ENCODE results near the gene TMEM163. TPM values are rescaled to one million over a fixed set of nuclear protein-coding genes. Genes with fewer than 3 reads are reported as not detected.

The TMEM163 gene
- polyA plus RNA-seq, 1 experiment = not detected

GRCh38 chr2:134465228-134466105 lies 253.3 kb downstream of the TMEM163 start:
- H3K4me3 ChIP-seq (ENCODE audit: low read depth, low read length) = no peak overlapping the region
- peaks cover 9% of the 10 kb centered on the region for H3K27me3 ChIP-seq (ENCODE audit: control insufficient read depth, insufficient read depth, low read length)
- no peak overlapping the region for H3K27ac ChIP-seq (ENCODE audit: low read depth, low read length)
- ChIA-PET CTCF (interaction anchor here (2.9 kb wide), 1 partner anchor 14 kb away, joined by 10 read pairs; no protein-coding TSS in a partner anchor), POLR2A (no interaction called here)
- H3K9me3 ChIP-seq (ENCODE audit: control insufficient read depth, insufficient read depth, low read length) = no peaks in the 10 kb centered on the region; the same call in 1 of the 2 replicates
- DNase-seq (ENCODE audit: low read depth, low spot score) = no peak
- TF ChIP-seq CTCF (IDR thresholded peaks at IDR 0.05; ENCODE audit: low read depth, low read length) = no peak

- Histone ChIP-seq H3K27ac (ENCODE audit: low read depth, low read length) (no peak overlapping the region), H3K9me3 (ENCODE audit: control insufficient read depth, insufficient read depth, low read length) (no peaks in the 10 kb centered on the region), H3K4me3 (ENCODE audit: low read depth, low read length) (no peak overlapping the region), H3K27me3 (ENCODE audit: control insufficient read depth, insufficient read depth, low read length) (peaks cover 9% of the 10 kb centered on the region)
- no peak for DNase-seq (ENCODE audit: low read depth, low spot score)
- ChIA-PET CTCF (interaction anchor here (2.9 kb wide), 1 partner anchor 13 kb away, joined by 10 read pairs; no protein-coding TSS in a partner anchor), POLR2A (no interaction called here)
- no peak for TF ChIP-seq CTCF (IDR thresholded peaks at IDR 0.05; ENCODE audit: low read depth, low read length)
Measured at GRCh38 chr2:134463699-134464022, 255.1 kb downstream of the TMEM163 start.

- Histone ChIP-seq H3K27me3 (ENCODE audit: control insufficient read depth, insufficient read depth, low read length) (peaks cover 5% of the 10 kb centered on the region), H3K27ac (ENCODE audit: low read depth, low read length) (no peak overlapping the region), H3K9me3 (ENCODE audit: control insufficient read depth, insufficient read depth, low read length) (no peaks in the 10 kb centered on the region), H3K4me3 (ENCODE audit: low read depth, low read length) (no peak overlapping the region)
- ChIA-PET CTCF (interaction anchor here (2.9 kb wide), 1 partner anchor 12 kb away, joined by 10 read pairs; no protein-coding TSS in a partner anchor), POLR2A (no interaction called here)
- no peak for TF ChIP-seq CTCF (IDR thresholded peaks at IDR 0.05; ENCODE audit: low read depth, low read length)
- DNase-seq (ENCODE audit: low read depth, low spot score) = no peak
Measured at GRCh38 chr2:134462791-134463698, 255.8 kb downstream of the TMEM163 start.

- no peak for DNase-seq (ENCODE audit: low read depth, low spot score)
- H3K4me3 ChIP-seq (ENCODE audit: low read depth, low read length) = no peak overlapping the region
- POLR2A ChIA-PET = no interaction called here
- no peak for TF ChIP-seq CTCF (IDR thresholded peaks at IDR 0.05; ENCODE audit: low read depth, low read length)
- H3K9me3 ChIP-seq (ENCODE audit: control insufficient read depth, insufficient read depth, low read length) = no peaks in the 10 kb centered on the region
- peaks cover 5% of the 10 kb centered on the region for H3K27me3 ChIP-seq (ENCODE audit: control insufficient read depth, insufficient read depth, low read length)
- no peak overlapping the region for H3K27ac ChIP-seq (ENCODE audit: low read depth, low read length)
- CTCF ChIA-PET = interaction anchor here (3.0 kb wide), 1 partner anchor 11 kb away, joined by 24 read pairs; no protein-coding TSS in a partner anchor
Measured at GRCh38 chr2:134462275-134462674, 256.5 kb downstream of the TMEM163 start.
